ENCODE measurements around the gene CES2.
A peak's percentile ranks its signal among the peaks of the same experiment; 100 is the strongest.

CES2 gene

GRCh38 chr16:66905633-66906539 lies 29.4 kb upstream of the CES2 start:
- DNase-seq (ENCODE audit: low read depth in 1 of 2, low spot score in 1 of 2), result peak in 1 of 2 experiments; percentile 36
- in situ Hi-C loops (cut with HindIII; ENCODE audit: low pct_unique_long_range_greater_than_20kb, low sequenced_read_pairs), result no loop called here
- TF ChIP-seq JUND (IDR thresholded peaks at IDR 0.05; ENCODE audit: low read depth), result no peak

GRCh38 chr16:66906916-66907836 lies 28.1 kb upstream of the CES2 start:
- in situ Hi-C loops (cut with HindIII; ENCODE audit: low pct_unique_long_range_greater_than_20kb, low sequenced_read_pairs), result no loop called here
- DNase-seq (ENCODE audit: low read depth in 1 of 2, low spot score in 1 of 2), result no peak
- TF ChIP-seq JUND (IDR thresholded peaks at IDR 0.05; ENCODE audit: low read depth), result no peak

GRCh38 chr16:66908116-66908515 lies 27.2 kb upstream of the CES2 start:
- TF ChIP-seq JUND (IDR thresholded peaks at IDR 0.05; ENCODE audit: low read depth), result no peak
- no peak for DNase-seq (ENCODE audit: low read depth in 1 of 2, low spot score in 1 of 2)
- in situ Hi-C loops (cut with HindIII; ENCODE audit: low pct_unique_long_range_greater_than_20kb, low sequenced_read_pairs), result no loop called here

GRCh38 chr16:66908762-66909559 lies 26.4 kb upstream of the CES2 start:
- TF ChIP-seq JUND (IDR thresholded peaks at IDR 0.05; ENCODE audit: low read depth), result no peak
- no peak for DNase-seq (ENCODE audit: low read depth in 1 of 2, low spot score in 1 of 2)
- in situ Hi-C loops (cut with HindIII; ENCODE audit: low pct_unique_long_range_greater_than_20kb, low sequenced_read_pairs), result no loop called here

- in situ Hi-C loops (cut with HindIII; ENCODE audit: low pct_unique_long_range_greater_than_20kb, low sequenced_read_pairs), result no loop called here
- DNase-seq (ENCODE audit: low read depth in 1 of 2, low spot score in 1 of 2), result no peak
- no peak for TF ChIP-seq JUND (IDR thresholded peaks at IDR 0.05; ENCODE audit: low read depth)
These were observed 25.0 kb upstream of the CES2 start for GRCh38 chr16:66910175-66910940.

- DNase-seq (ENCODE audit: low read depth in 1 of 2, low spot score in 1 of 2), result no peak
- TF ChIP-seq JUND (IDR thresholded peaks at IDR 0.05; ENCODE audit: low read depth), result no peak
- in situ Hi-C loops (cut with HindIII; ENCODE audit: low pct_unique_long_range_greater_than_20kb, low sequenced_read_pairs), result no loop called here
These were observed 24.2 kb upstream of the CES2 start for GRCh38 chr16:66911112-66911511.

GRCh38 chr16:66911801-66912200 lies 23.5 kb upstream of the CES2 start:
- DNase-seq (ENCODE audit: low read depth in 1 of 2, low spot score in 1 of 2), result no peak

GRCh38 chr16:66913081-66913480 lies 22.2 kb upstream of the CES2 start:
- TF ChIP-seq JUND (IDR thresholded peaks at IDR 0.05; ENCODE audit: low read depth), result no peak
- DNase-seq (ENCODE audit: low read depth in 1 of 2, low spot score in 1 of 2), result no peak
- in situ Hi-C loops (cut with HindIII; ENCODE audit: low pct_unique_long_range_greater_than_20kb, low sequenced_read_pairs), result no loop called here

More at GRCh38 chr16:66911801-66912200, 23.5 kb upstream of the CES2 start:
- TF ChIP-seq JUND (IDR thresholded peaks at IDR 0.05; ENCODE audit: low read depth), result no peak
- in situ Hi-C loops (cut with HindIII; ENCODE audit: low pct_unique_long_range_greater_than_20kb, low sequenced_read_pairs), result no loop called here

GRCh38 chr16:66913711-66914110 lies 21.6 kb upstream of the CES2 start:
- no peak for TF ChIP-seq JUND (IDR thresholded peaks at IDR 0.05; ENCODE audit: low read depth)
- no peak for DNase-seq (ENCODE audit: low read depth in 1 of 2, low spot score in 1 of 2)
- in situ Hi-C loops (cut with HindIII; ENCODE audit: low pct_unique_long_range_greater_than_20kb, low sequenced_read_pairs), result no loop called here

- no peak for TF ChIP-seq JUND (IDR thresholded peaks at IDR 0.05; ENCODE audit: low read depth)
- DNase-seq (ENCODE audit: low read depth in 1 of 2, low spot score in 1 of 2), result no peak
- in situ Hi-C loops (cut with HindIII; ENCODE audit: low pct_unique_long_range_greater_than_20kb, low sequenced_read_pairs), result no loop called here
These were observed 20.8 kb upstream of the CES2 start for GRCh38 chr16:66914541-66914940.

- no peak for TF ChIP-seq JUND (IDR thresholded peaks at IDR 0.05; ENCODE audit: low read depth)
- no peak for DNase-seq (ENCODE audit: low read depth in 1 of 2, low spot score in 1 of 2)
- in situ Hi-C loops (cut with HindIII; ENCODE audit: low pct_unique_long_range_greater_than_20kb, low sequenced_read_pairs), result no loop called here
These were observed 20.3 kb upstream of the CES2 start for GRCh38 chr16:66915041-66915440.

Data from T47D (cell line).